Activated gamma-delta T cell treated with anti-CD3 and anti-CD28 coated beads, Interleukin-2, amount 50 U/mL, for 16 hours (primary cell): ENCODE results near the gene CTDSPL.
"Not testable (repeated sequence)": the region's sequence is repeated elsewhere in the genome, so short reads cannot be mapped to it uniquely, and the experiment has no call there.

Experiments used
- DNase-seq: peaks from one replicate; pipeline ENCODE4 v3.0.0-alpha.2; 2020; ENCODE audit warnings: low read depth

The CTDSPL gene

GRCh38 chr3:37861620-37862041 is at the start of gene CTDSPL:
Gene CTDSPL (plus strand): TSS chr3:37861880. CDS start chr3:37862200, 320 bp downstream.
- no peak for DNase-seq

GRCh38 chr3:37812499-37812896 is 49.2 kb upstream of the CTDSPL start:
- DNase-seq = no peak

GRCh38 chr3:37813403-37813802 is 48.3 kb upstream of the CTDSPL start:
- DNase-seq = no peak

GRCh38 chr3:37814547-37814946 is 47.1 kb upstream of the CTDSPL start:
- no peak for DNase-seq

GRCh38 chr3:37815156-37815555 is 46.5 kb upstream of the CTDSPL start:
- not testable (repeated sequence) for DNase-seq

- no peak for DNase-seq
Measured at GRCh38 chr3:37816271-37816670, 45.4 kb upstream of the CTDSPL start.

- DNase-seq = no peak
Measured at GRCh38 chr3:37819591-37819990, 42.1 kb upstream of the CTDSPL start.

GRCh38 chr3:37820286-37820685 is 41.4 kb upstream of the CTDSPL start:
- no peak for DNase-seq

- DNase-seq = no peak
Measured at GRCh38 chr3:37823189-37823588, 38.5 kb upstream of the CTDSPL start.

- no peak for DNase-seq
Measured at GRCh38 chr3:37824090-37824953, 37.4 kb upstream of the CTDSPL start.

GRCh38 chr3:37824954-37825328 is 36.7 kb upstream of the CTDSPL start:
- no peak for DNase-seq

- DNase-seq = no peak
Measured at GRCh38 chr3:37825744-37826400, 35.8 kb upstream of the CTDSPL start.

- DNase-seq = no peak
Measured at GRCh38 chr3:37826502-37826901, 35.2 kb upstream of the CTDSPL start.

GRCh38 chr3:37826933-37827332 is 34.7 kb upstream of the CTDSPL start:
- DNase-seq = no peak

GRCh38 chr3:37832480-37832879 is 29.2 kb upstream of the CTDSPL start:
- DNase-seq = no peak

- no peak for DNase-seq
Measured at GRCh38 chr3:37833302-37834186, 28.1 kb upstream of the CTDSPL start.

- DNase-seq = no peak
Measured at GRCh38 chr3:37836589-37836988, 25.1 kb upstream of the CTDSPL start.

GRCh38 chr3:37847689-37848088 is 14.0 kb upstream of the CTDSPL start:
- DNase-seq = no peak

- no peak for DNase-seq
Measured at GRCh38 chr3:37849146-37849923, 12.3 kb upstream of the CTDSPL start.

GRCh38 chr3:37852097-37852496 is 9.6 kb upstream of the CTDSPL start:
- no peak for DNase-seq

GRCh38 chr3:37852771-37853170 is 8.9 kb upstream of the CTDSPL start:
- no peak for DNase-seq
